ENCODE data around the gene CRYM. TPM values are rescaled to one million over a fixed set of nuclear protein-coding genes. Genes with fewer than 3 reads are reported as not detected.

CRYM gene
- total RNA-seq, 1 experiment from 2014 or later: 12.9 TPM

DNA sequence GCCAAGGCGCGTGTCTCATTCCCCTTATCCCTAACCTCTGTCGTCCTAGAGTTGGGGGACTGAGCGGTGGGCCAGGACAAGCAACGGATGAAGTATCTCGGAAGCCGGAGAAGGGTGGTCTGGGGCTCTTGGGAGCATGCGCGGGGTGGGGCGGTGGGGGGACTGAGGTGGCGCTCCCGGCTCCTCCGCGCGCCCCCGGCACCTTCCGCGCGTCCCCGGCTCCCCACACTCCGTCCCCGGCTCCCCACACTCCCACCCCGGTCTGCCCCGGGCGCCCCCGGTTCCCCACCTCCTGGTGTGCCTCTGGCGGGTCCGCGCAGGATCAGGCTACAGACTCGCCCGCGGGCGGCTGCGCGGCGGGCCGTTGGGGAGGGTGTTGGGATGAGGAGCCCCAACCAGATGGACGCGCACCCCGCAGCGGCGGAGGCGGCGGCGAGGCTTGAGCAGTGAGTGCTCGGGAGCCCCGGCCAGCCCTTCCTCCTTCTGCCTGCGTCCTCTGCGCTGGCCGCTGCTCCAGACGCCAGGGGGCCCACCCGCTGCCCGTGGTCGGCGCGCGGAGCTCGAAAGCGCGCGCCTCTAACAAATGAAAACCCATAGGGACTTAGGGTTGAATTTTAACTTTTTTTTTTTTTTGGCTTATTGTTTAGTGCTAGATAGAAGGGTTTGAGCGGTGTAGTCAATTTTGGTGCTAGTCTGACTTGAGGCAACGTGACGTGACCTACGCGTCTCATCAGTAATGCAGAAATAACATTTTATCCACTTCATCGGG lies 5.6 kb upstream of the CRYM start (continued):
- TF ChIP-seq, protein P1, sequence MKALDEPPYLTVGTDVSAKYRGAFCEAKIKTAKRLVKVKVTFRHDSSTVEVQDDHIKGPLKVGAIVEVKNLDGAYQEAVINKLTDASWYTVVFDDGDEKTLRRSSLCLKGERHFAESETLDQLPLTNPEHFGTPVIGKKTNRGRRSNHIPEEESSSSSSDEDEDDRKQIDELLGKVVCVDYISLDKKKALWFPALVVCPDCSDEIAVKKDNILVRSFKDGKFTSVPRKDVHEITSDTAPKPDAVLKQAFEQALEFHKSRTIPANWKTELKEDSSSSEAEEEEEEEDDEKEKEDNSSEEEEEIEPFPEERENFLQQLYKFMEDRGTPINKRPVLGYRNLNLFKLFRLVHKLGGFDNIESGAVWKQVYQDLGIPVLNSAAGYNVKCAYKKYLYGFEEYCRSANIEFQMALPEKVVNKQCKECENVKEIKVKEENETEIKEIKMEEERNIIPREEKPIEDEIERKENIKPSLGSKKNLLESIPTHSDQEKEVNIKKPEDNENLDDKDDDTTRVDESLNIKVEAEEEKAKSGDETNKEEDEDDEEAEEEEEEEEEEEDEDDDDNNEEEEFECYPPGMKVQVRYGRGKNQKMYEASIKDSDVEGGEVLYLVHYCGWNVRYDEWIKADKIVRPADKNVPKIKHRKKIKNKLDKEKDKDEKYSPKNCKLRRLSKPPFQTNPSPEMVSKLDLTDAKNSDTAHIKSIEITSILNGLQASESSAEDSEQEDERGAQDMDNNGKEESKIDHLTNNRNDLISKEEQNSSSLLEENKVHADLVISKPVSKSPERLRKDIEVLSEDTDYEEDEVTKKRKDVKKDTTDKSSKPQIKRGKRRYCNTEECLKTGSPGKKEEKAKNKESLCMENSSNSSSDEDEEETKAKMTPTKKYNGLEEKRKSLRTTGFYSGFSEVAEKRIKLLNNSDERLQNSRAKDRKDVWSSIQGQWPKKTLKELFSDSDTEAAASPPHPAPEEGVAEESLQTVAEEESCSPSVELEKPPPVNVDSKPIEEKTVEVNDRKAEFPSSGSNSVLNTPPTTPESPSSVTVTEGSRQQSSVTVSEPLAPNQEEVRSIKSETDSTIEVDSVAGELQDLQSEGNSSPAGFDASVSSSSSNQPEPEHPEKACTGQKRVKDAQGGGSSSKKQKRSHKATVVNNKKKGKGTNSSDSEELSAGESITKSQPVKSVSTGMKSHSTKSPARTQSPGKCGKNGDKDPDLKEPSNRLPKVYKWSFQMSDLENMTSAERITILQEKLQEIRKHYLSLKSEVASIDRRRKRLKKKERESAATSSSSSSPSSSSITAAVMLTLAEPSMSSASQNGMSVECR (CRISPR knock-in tag; IDR thresholded peaks at IDR 0.05; ENCODE audit: borderline replicate concordance): no peak
- TF ChIP-seq, protein P2, sequence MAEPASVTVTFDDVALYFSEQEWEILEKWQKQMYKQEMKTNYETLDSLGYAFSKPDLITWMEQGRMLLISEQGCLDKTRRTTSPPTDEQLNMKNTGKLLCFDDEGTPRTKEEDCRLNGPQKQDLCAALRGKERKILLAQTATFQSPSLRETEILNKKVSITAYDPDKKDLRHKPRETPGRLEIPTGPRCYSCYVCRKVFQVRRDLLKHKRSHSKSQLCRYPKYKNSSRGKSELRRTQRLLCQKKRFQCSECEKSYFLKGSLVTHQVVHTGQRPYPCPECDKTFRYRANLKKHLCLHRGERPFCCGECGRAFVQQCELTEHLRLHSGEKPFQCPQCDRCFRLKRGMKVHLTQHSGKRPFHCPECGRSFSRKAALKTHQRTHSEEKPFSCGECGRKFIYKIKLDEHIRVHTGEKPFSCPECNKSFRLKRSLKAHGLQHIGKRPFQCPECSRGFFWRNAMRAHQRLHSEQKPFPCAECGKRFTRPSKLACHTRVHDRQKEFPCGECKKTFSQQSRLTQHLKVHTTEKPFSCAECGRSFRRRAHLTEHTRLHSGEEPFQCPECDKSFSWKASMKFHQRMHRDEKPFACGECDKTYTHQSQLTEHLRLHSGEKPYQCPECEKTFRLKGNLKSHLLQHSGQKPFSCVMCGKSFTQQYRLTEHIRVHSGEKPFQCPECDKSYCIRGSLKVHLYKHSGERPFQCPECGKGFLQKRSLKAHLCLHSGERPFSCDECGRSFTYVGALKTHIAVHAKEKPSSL (CRISPR knock-in tag; conservative IDR thresholded peaks at IDR 0.05): no peak
- TF ChIP-seq FOXK1 (CRISPR knock-in tag; IDR thresholded peaks at IDR 0.05) (no peak), OVOL2 (CRISPR knock-in tag; IDR thresholded peaks at IDR 0.05; ENCODE audit: borderline replicate concordance) (no peak), MYBL2 (CRISPR knock-in tag; IDR thresholded peaks at IDR 0.05) (0 out of 2 replicates have a peak, but pooled peaks have one; percentile 34), FOXP1 (CRISPR knock-in tag; IDR thresholded peaks at IDR 0.05; ENCODE audit: borderline replicate concordance) (no peak; the same call in 1 of the 2 replicates), CBFB (CRISPR knock-in tag; IDR thresholded peaks at IDR 0.05; ENCODE audit: low read depth) (no peak), ZBTB21 (CRISPR knock-in tag; IDR thresholded peaks at IDR 0.05; ENCODE audit: borderline replicate concordance) (no peak), ZNF121 (CRISPR knock-in tag; IDR thresholded peaks at IDR 0.05) (no peak), PRRX2 (CRISPR knock-in tag; IDR thresholded peaks at IDR 0.05) (no peak)
- TF ChIP-seq, protein P3, sequence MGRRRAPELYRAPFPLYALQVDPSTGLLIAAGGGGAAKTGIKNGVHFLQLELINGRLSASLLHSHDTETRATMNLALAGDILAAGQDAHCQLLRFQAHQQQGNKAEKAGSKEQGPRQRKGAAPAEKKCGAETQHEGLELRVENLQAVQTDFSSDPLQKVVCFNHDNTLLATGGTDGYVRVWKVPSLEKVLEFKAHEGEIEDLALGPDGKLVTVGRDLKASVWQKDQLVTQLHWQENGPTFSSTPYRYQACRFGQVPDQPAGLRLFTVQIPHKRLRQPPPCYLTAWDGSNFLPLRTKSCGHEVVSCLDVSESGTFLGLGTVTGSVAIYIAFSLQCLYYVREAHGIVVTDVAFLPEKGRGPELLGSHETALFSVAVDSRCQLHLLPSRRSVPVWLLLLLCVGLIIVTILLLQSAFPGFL (CRISPR knock-in tag; IDR thresholded peaks at IDR 0.05; ENCODE audit: borderline replicate concordance): no peak
- TF ChIP-seq, protein P4, sequence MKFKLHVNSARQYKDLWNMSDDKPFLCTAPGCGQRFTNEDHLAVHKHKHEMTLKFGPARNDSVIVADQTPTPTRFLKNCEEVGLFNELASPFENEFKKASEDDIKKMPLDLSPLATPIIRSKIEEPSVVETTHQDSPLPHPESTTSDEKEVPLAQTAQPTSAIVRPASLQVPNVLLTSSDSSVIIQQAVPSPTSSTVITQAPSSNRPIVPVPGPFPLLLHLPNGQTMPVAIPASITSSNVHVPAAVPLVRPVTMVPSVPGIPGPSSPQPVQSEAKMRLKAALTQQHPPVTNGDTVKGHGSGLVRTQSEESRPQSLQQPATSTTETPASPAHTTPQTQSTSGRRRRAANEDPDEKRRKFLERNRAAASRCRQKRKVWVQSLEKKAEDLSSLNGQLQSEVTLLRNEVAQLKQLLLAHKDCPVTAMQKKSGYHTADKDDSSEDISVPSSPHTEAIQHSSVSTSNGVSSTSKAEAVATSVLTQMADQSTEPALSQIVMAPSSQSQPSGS (CRISPR knock-in tag; IDR thresholded peaks at IDR 0.05; ENCODE audit: borderline replicate concordance, low read depth): no peak
- TF ChIP-seq, protein P5, sequence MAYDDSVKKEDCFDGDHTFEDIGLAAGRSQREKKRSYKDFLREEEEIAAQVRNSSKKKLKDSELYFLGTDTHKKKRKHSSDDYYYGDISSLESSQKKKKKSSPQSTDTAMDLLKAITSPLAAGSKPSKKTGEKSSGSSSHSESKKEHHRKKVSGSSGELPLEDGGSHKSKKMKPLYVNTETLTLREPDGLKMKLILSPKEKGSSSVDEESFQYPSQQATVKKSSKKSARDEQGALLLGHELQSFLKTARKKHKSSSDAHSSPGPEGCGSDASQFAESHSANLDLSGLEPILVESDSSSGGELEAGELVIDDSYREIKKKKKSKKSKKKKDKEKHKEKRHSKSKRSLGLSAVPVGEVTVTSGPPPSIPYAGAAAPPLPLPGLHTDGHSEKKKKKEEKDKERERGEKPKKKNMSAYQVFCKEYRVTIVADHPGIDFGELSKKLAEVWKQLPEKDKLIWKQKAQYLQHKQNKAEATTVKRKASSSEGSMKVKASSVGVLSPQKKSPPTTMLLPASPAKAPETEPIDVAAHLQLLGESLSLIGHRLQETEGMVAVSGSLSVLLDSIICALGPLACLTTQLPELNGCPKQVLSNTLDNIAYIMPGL (CRISPR knock-in tag; IDR thresholded peaks at IDR 0.05): peak; percentile 88; the same call in 1 of the 2 replicates
- TF ChIP-seq, protein P6, sequence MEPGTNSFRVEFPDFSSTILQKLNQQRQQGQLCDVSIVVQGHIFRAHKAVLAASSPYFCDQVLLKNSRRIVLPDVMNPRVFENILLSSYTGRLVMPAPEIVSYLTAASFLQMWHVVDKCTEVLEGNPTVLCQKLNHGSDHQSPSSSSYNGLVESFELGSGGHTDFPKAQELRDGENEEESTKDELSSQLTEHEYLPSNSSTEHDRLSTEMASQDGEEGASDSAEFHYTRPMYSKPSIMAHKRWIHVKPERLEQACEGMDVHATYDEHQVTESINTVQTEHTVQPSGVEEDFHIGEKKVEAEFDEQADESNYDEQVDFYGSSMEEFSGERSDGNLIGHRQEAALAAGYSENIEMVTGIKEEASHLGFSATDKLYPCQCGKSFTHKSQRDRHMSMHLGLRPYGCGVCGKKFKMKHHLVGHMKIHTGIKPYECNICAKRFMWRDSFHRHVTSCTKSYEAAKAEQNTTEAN (CRISPR knock-in tag; IDR thresholded peaks at IDR 0.05): no peak

Data from WTC11 (cell line).